Naive thymus-derived CD8-positive, alpha-beta T cell (primary cell): ENCODE data around the gene NPAS3. TPM values are rescaled to one million over a fixed set of nuclear protein-coding genes. Genes with fewer than 3 reads are reported as not detected.

Source experiments
- ATAC-seq, 2 donors: fragments of 150-1000 bp; cut with Tn5 transposase in 1 of 2; sonication (Bioruptor Pico), chemical (Tn5 transposase) in 1 of 2; 1 replicate in 1 of 2; 2 replicates in 1 of 2; pipeline ENCODE4 v1.10.0; 2021; ENCODE audit warnings: mild to moderate bottlenecking in 2 of 2, moderate library complexity in 2 of 2
- POLR2A ChIA-PET: fragments of 350-600 bp; sonication (Branson Sonifier 250); formaldehyde crosslinking; loops from one replicate; lab custom pipeline; 2021; ENCODE audit warnings: antibody characterized with exemption; lab: Charles Lee
- DNase-seq, 10 donors: peaks; one replicate each; pipeline versions ENCODE4 v3.0.0 to v3.0.0-alpha.2; 2020 to 2022
- H3K27ac Mint-ChIP-seq, 10 donors: one replicate each; pipeline ENCODE4 v1.8.0; 2020 to 2022; ENCODE audit warnings: mild to moderate bottlenecking in 10 of 10, mixed read lengths in 10 of 10, moderate library complexity in 4 of 10, inconsistent platforms in 1 of 10
- H3K27me3 Mint-ChIP-seq, 5 donors: one replicate each; pipeline ENCODE4 v1.8.0; 2021 to 2022; ENCODE audit warnings: mixed read lengths in 5 of 5
- H3K36me3 Mint-ChIP-seq, 3 donors: one replicate each; pipeline ENCODE4 v1.8.0; 2020 to 2022; ENCODE audit warnings: mixed read lengths in 3 of 3, mild to moderate bottlenecking in 2 of 3, inconsistent platforms in 1 of 3
- H3K4me1 Mint-ChIP-seq, 4 donors: one replicate each; pipeline ENCODE4 v1.8.0; 2021 to 2022; ENCODE audit warnings: mixed read lengths in 4 of 4
- H3K4me3 Mint-ChIP-seq, 10 donors: one replicate each; pipeline ENCODE4 v1.8.0; 2020 to 2022; ENCODE audit warnings: mild to moderate bottlenecking in 10 of 10, mixed read lengths in 10 of 10, moderate library complexity in 6 of 10, inconsistent platforms in 1 of 10
- H3K9me3 Mint-ChIP-seq, 9 donors: one replicate each; pipeline ENCODE4 v1.8.0; 2020 to 2022; ENCODE audit warnings: mixed read lengths in 9 of 9, mild to moderate bottlenecking in 3 of 9, inconsistent platforms in 1 of 9, moderate library complexity in 1 of 9
- polyA plus RNA-seq, 3 donors: library from polyadenylated mRNA; unstranded; fragments of 300-500 nt; fragmentation: Illumina TruSeq; gene quantifications; one replicate each; pipeline ENCODE4 v1.2.3, GENCODE V29; 2021
- total RNA-seq, 8 experiments: library from RNA in 2 of 8; stranded (reverse) in 2 of 8; gene quantifications; one replicate each; pipeline ENCODE4 v1.2.3 and lab custom pipeline; 2021 to 2026

Gene NPAS3
- total and polyA plus RNA-seq, 5 experiments from 2014 or later, result not detected

DNA sequence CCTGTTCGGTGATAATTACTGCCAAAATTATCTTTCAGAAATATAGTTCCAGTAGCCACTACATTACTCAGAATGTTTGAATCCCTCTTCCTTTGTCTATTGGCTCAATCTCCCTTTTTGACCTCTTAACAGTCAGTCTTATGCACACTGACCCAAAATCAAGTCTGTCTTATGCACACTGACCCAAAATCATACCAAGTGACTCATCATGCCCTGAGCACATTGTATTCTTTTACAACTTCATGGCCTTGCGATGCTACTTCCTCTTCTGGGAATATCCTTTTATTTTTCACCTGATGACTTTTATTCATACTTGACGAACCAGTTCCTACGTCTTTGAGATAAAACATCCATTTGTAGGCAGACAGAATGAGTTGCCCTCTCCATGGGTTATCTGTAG, 182.3 kb downstream of the NPAS3 start:
- no peak overlapping the region for H3K4me3 Mint-ChIP-seq
- POLR2A ChIA-PET, result no interaction called here
- no peaks in the 10 kb centered on the region for H3K27me3 Mint-ChIP-seq
- no peaks in the 10 kb centered on the region for H3K4me1 Mint-ChIP-seq
- peaks cover 0 to 10% (median 0%) of the 10 kb centered on the region in 9 donors for H3K9me3 Mint-ChIP-seq
- no peak for DNase-seq
- ATAC-seq, result no peak
- peaks cover 0 to 3% (median 0%) of the 10 kb centered on the region in 3 donors for H3K36me3 Mint-ChIP-seq
- H3K27ac Mint-ChIP-seq, result no peak overlapping the region

DNA sequence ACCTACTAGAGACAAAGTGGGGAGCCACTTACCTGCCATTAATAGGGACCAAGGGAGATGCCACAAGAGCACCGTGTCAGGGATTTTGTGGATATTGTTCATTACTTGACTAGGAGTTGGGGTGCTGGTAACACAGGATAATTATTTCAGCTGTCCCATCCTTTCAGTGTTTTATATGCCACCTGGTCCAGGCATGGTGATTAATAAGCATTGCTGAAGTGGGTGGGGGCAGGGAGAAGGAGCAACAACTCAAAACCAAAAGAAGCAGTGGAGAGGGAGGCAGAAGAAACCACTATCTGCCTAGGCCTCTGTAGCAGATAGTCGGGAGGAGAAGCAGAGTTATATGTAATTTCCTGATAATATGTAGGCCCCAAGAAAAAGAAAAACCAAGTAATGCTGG, 184.6 kb downstream of the NPAS3 start:
- H3K9me3 Mint-ChIP-seq, result peaks cover 0 to 10% (median 0%) of the 10 kb centered on the region in 9 donors
- peaks cover 0 to 3% (median 0%) of the 10 kb centered on the region in 3 donors for H3K36me3 Mint-ChIP-seq
- H3K27me3 Mint-ChIP-seq, result no peaks in the 10 kb centered on the region
- no peak overlapping the region for H3K4me3 Mint-ChIP-seq
- H3K27ac Mint-ChIP-seq, result no peak overlapping the region
- DNase-seq (no peak), ATAC-seq (no peak)
- no peaks in the 10 kb centered on the region for H3K4me1 Mint-ChIP-seq
- POLR2A ChIA-PET, result no interaction called here

DNA sequence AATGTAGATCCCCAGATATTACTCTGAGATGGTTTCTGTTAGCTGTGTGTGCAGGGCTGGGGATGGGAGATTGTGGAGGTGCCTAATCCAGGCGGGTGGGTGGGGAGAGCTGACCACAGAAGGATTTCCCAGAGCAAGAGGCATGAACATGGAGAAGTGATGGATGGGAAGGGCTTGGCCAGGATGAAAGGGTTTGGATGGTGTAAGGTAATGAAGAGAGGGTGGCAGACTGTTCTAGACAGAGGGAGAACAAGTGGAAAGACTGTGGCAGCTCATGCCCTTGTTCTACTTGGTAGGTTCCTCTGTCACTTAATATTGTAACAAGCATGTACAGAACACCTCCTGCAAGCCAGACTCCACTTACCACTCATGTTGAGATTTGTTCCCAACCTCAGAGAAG, 187.8 kb downstream of the NPAS3 start:
- H3K4me1 Mint-ChIP-seq, result no peaks in the 10 kb centered on the region
- H3K27ac Mint-ChIP-seq, result no peak overlapping the region
- POLR2A ChIA-PET, result no interaction called here
- DNase-seq (no peak), ATAC-seq (no peak)
- H3K27me3 Mint-ChIP-seq, result no peaks in the 10 kb centered on the region
- H3K36me3 Mint-ChIP-seq, result no peaks in the 10 kb centered on the region
- peaks cover 0 to 6% (median 0%) of the 10 kb centered on the region in 9 donors for H3K9me3 Mint-ChIP-seq
- H3K4me3 Mint-ChIP-seq, result no peak overlapping the region

DNA sequence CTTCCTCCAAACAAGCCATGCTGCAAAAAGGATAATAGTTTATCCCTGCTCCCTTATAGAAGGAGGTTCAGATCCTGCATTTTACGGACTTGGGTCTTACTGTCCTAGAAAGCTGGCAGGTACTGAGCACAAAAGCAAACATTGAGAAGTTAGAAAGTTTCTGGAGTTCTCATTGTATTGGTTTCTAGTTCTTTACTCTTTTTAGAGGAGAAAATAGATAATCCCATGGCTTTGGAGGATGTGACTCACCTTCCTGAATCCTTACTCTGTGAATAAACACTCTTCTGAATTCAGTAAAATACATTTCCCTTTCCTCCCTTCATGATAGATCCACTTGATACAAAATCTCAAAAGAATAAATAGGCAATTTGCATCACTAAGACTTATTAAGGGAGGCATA, 188.9 kb downstream of the NPAS3 start:
- Mint-ChIP-seq H3K9me3 (peaks cover 0 to 11% (median 0%) of the 10 kb centered on the region in 9 donors), H3K4me3 (no peak overlapping the region), H3K27ac (no peak overlapping the region), H3K36me3 (no peaks in the 10 kb centered on the region), H3K4me1 (no peaks in the 10 kb centered on the region), H3K27me3 (peaks cover 0 to 5% (median 0%) of the 10 kb centered on the region in 5 donors)
- no peak for DNase-seq
- POLR2A ChIA-PET, result no interaction called here
- no peak for ATAC-seq

DNA sequence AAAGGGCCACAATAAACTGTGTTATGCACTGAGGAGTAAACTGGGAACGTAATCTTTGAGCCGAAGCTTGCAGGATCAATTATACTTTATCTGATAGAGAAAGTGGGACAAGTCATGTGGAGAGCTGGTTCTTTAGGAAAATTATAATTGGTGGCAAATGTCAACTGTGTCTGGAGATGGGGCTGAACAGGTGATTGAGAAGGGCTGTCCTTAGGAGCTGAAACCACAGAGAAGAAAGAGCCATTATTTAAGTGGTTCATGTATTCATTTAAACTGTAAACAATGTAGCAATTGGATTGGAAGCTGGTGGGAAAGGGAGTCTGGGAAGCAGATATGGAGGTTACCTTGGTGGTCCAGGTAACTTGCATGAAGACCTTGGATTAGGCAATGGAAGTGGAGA, 193.1 kb downstream of the NPAS3 start:
- no peaks in the 10 kb centered on the region for H3K36me3 Mint-ChIP-seq
- peaks cover 0 to 5% (median 0%) of the 10 kb centered on the region in 5 donors for H3K27me3 Mint-ChIP-seq
- no peak for ATAC-seq
- H3K9me3 Mint-ChIP-seq, result peaks cover 0 to 13% (median 0%) of the 10 kb centered on the region in 9 donors
- POLR2A ChIA-PET, result no interaction called here
- no peak overlapping the region for H3K27ac Mint-ChIP-seq
- H3K4me3 Mint-ChIP-seq, result no peak overlapping the region
- no peaks in the 10 kb centered on the region for H3K4me1 Mint-ChIP-seq
- DNase-seq, result no peak

DNA sequence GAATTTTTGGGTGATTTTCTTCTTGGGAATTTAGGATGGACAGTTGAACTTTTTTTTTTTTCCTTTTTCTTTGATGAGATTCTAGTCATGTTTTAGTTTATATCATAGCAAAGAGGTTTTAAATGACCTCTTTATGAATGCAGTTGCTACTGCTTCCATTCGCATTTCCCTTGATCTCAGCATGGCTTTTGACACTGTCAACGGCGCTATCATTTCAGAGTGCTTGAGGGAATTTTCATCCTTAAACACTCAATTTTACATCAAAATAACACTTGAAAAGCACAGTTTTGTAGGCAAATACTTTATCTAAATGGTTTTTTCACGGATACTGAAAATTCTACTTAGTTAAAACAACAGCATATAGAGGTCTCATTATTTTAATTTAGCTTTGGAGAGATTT, 195.5 kb downstream of the NPAS3 start:
- no peaks in the 10 kb centered on the region for H3K36me3 Mint-ChIP-seq

DNA sequence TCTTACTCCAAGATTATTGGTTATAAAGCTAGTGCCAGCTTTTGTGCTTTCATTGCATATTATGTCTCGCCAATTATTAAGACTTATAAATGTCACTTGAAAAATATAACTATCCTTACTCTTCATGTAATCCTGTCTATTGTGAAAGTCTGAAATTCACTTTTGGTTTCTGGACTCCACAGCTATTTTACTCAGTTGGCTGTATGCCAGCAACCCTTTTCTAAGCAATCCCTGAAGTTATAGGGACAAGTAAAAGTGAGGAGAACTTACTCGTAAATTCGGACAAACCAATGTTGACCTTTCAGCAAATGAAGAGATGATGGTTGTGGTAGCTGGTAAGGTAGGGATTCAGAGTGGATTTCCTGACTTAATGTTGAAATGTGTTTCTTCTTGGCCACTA, 196.3 kb downstream of the NPAS3 start:
- H3K27me3 Mint-ChIP-seq, result peaks cover 0 to 5% (median 0%) of the 10 kb centered on the region in 5 donors
- no peak for DNase-seq

More for the DNA sequence above, 195.5 kb downstream of the NPAS3 start:
- no peak overlapping the region for H3K27ac Mint-ChIP-seq
- no peaks in the 10 kb centered on the region for H3K4me1 Mint-ChIP-seq
- DNase-seq (no peak), ATAC-seq (no peak)
- POLR2A ChIA-PET, result no interaction called here
- peaks cover 0 to 5% (median 0%) of the 10 kb centered on the region in 5 donors for H3K27me3 Mint-ChIP-seq
- no peak overlapping the region for H3K4me3 Mint-ChIP-seq
- H3K9me3 Mint-ChIP-seq, result peaks cover 0 to 13% (median 0%) of the 10 kb centered on the region in 9 donors

DNA sequence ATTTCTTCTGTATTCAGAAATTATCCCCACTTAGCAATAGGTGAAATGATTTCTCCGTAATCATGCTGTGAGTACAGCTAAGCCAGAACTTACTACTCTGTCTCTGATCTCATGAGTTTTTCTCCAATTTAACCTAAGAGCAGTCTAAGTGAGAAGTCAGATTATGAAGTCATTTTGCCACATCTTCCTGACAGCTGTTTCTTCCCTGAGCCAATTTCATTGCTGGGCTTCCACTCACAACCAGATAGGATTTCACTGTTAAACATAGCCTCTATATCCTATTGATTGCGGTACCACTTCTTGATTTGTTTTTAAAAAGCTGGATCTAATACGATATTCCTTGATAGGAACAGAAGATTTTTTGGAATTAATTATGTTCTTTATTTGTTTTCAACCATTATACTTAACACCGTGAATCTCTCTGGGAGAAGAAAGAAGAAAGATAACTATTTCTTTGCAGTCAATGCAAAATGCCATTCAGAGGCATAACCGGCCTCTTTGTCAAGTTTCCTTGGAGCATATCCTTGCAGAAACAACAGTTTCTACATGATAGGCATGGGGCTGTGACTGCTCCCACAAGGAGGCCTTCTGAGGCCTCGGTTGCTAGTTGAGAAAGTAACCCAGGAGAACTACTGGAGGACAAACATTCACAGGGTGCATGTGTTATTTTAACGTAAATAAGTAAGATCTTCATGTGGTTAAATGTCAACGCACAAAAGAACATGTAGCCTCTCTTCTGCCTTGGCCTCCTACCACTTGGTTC, 212.2 kb downstream of the NPAS3 start:
- no peak overlapping the region for H3K4me3 Mint-ChIP-seq
- H3K4me1 Mint-ChIP-seq, result no peaks in the 10 kb centered on the region
- POLR2A ChIA-PET, result no interaction called here
- no peaks in the 10 kb centered on the region for H3K36me3 Mint-ChIP-seq
- H3K27ac Mint-ChIP-seq, result no peak overlapping the region
- no peak for DNase-seq
- peaks cover 0 to 12% (median 3%) of the 10 kb centered on the region in 9 donors for H3K9me3 Mint-ChIP-seq
- no peaks in the 10 kb centered on the region for H3K27me3 Mint-ChIP-seq
- no peak for ATAC-seq

More for the DNA sequence above, 196.3 kb downstream of the NPAS3 start:
- Mint-ChIP-seq H3K9me3 (peaks cover 0 to 13% (median 0%) of the 10 kb centered on the region in 9 donors), H3K4me3 (no peak overlapping the region), H3K36me3 (no peaks in the 10 kb centered on the region), H3K4me1 (no peaks in the 10 kb centered on the region), H3K27ac (no peak overlapping the region)
- ATAC-seq, result no peak
- POLR2A ChIA-PET, result no interaction called here

DNA sequence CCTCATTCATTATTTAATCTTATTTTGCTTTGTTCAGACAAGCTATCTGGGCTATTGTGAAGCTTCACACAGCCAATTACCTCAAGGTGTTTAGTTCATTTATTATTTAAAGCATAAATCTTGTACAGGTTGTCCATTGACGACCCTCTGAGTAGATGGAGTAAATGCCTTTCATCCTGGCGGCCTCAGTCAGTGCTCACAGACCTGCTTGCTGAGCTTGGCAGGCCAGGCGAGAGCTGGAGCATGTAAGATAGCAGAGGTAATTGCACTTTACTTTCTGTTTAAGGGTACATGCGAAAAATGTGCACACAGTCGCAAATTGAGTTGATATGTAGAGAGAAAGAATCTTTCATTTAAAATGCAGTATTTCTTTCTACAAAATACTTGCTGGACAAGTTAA, 224.4 kb downstream of the NPAS3 start:
- POLR2A ChIA-PET, result no interaction called here
- Mint-ChIP-seq H3K27ac (no peak overlapping the region), H3K27me3 (peaks cover 0 to 7% (median 0%) of the 10 kb centered on the region in 5 donors), H3K4me1 (no peaks in the 10 kb centered on the region), H3K9me3 (peaks cover 0 to 4% (median 0%) of the 10 kb centered on the region in 9 donors), H3K4me3 (no peak overlapping the region), H3K36me3 (no peaks in the 10 kb centered on the region)
- ATAC-seq (no peak), DNase-seq (no peak)

DNA sequence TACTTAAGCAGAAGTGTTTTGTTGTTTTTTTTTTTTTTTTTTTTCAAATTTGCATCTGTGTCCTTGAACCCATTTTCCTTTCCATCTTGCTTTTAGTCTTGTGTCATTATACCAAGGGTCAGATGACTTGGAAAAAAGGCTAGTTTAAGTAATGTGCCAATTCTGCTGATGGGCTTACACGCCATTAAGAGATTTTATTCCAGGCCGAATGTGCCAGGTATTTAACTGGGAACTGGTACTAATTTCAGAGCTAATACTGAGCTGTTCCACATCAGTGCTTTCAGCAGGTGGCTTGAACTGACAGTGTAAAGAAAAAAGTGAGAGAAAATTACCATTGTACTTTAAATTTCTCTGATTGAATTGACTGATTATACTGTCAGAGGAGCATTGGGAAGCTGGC, 224.9 kb downstream of the NPAS3 start:
- H3K27me3 Mint-ChIP-seq, result peaks cover 0 to 3% (median 0%) of the 10 kb centered on the region in 5 donors
- no peak overlapping the region for H3K4me3 Mint-ChIP-seq
- no peaks in the 10 kb centered on the region for H3K4me1 Mint-ChIP-seq
- H3K9me3 Mint-ChIP-seq, result peaks cover 0 to 2% (median 0%) of the 10 kb centered on the region in 9 donors
- POLR2A ChIA-PET, result no interaction called here
- ATAC-seq (no peak), DNase-seq (no peak)
- no peaks in the 10 kb centered on the region for H3K36me3 Mint-ChIP-seq
- no peak overlapping the region for H3K27ac Mint-ChIP-seq

DNA sequence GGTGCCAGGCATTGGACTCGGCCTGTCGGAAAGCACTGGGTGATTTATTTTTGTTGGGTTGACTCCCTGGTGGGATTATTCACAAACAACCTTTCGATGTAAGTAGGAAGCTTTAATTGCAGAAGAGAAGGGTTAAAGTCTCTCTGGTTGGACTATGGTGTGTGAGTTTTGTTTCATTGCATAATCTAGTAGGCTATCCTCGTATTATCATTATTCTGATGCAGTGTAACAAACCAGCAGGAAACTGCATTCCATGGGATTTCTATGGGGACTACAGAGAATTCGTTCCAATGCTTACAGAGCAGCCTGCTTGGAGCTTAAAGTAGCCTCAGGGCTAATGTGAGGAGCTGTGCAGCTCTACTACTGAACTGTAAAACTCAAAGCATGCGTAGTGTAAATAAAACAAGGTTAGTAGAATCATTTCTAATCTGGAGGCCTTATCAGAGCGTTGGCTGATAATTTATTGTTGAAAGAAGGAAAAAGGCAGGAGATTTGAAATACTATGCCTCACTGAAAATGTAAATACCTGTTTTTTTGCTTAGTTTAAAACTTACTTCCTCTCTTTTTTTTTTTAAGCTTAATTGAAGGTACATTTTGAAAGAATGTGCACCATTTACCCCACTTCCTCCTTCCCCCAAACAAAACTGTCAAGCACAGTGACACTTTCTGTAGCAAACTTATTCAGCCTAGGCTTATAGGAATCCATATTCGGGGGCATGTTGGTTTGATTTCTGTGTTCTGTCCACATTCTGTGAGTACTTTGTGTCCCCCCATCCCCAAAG, 226.7 kb downstream of the NPAS3 start:
- POLR2A ChIA-PET, result no interaction called here
- Mint-ChIP-seq H3K4me3 (no peak overlapping the region), H3K36me3 (no peaks in the 10 kb centered on the region), H3K27ac (no peak overlapping the region), H3K27me3 (peaks cover 0 to 3% (median 0%) of the 10 kb centered on the region in 5 donors), H3K4me1 (no peaks in the 10 kb centered on the region), H3K9me3 (peaks cover 0 to 4% (median 0%) of the 10 kb centered on the region in 9 donors)
- ATAC-seq (no peak), DNase-seq (no peak)

DNA sequence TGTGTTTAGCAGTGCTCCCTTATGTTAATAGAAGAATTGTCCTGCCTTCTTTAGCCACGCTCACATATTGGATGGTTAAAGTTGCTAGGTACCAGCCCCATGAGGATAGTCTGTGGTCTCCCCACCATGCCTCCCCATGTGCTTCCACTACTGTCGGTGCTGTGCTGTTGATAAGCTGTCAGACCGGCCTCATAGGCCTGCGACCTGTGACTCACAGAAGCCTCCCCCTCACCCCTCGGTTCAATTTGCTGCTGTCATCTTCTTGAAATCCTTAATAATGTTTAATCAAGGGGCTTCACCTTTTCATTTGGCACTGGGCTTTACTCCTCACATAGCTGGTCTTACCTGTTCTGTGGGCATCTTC, 227.2 kb downstream of the NPAS3 start:
- no peak overlapping the region for H3K27ac Mint-ChIP-seq
- POLR2A ChIA-PET, result no interaction called here
- no peak for ATAC-seq
- H3K27me3 Mint-ChIP-seq, result peaks cover 0 to 3% (median 0%) of the 10 kb centered on the region in 5 donors
- H3K36me3 Mint-ChIP-seq, result no peaks in the 10 kb centered on the region
- H3K4me3 Mint-ChIP-seq, result no peak overlapping the region
- peaks cover 0 to 4% (median 0%) of the 10 kb centered on the region in 9 donors for H3K9me3 Mint-ChIP-seq
- DNase-seq, result no peak
- no peaks in the 10 kb centered on the region for H3K4me1 Mint-ChIP-seq

DNA sequence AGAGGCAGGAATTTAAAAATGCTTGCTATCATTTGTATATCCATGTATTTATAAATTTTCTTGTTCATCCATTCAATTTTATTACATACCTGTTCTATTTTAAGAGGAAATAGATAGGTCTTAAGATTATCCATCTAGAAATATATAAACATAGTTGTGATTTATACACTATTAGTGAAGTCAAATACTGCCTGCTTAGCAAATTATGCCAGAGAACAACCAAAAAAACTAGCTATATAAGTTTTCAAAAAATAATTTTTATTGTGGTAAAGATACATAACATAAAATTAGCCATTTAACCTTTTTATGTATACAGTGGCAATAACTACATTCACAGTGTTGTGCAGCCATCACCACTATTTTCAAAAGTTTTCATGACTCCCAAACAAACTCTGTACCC, 237.3 kb downstream of the NPAS3 start:
- no peak for ATAC-seq
- DNase-seq, result no peak
- POLR2A ChIA-PET, result no interaction called here
- Mint-ChIP-seq H3K27me3 (peaks cover 0 to 4% (median 0%) of the 10 kb centered on the region in 5 donors), H3K4me1 (no peaks in the 10 kb centered on the region), H3K27ac (no peak overlapping the region), H3K36me3 (no peaks in the 10 kb centered on the region), H3K4me3 (no peak overlapping the region), H3K9me3 (peaks cover 0 to 10% (median 2%) of the 10 kb centered on the region in 9 donors)
